Esophagus squamous epithelium (tissue), 4 donors: ENCODE results near the gene SLC27A5.

Experiments
- POLR2A ChIP-seq, 4 donors: fragments of 450-650 bp; IDR thresholded peaks; one replicate each; pipeline ENCODE4 v1.6.1; 2017; ENCODE audit warnings: antibody characterized with exemption in 4 of 4, mild to moderate bottlenecking in 4 of 4, moderate library complexity in 3 of 4
- TF ChIP-seq, protein P1 (sequence below), 6 experiments: fragments of 450-650 bp in 4 of 6; fragments of 200-600 bp in 2 of 6; sonication (generic) in 2 of 6; IDR thresholded peaks; one replicate each; pipeline ENCODE4 v1.5.1; 2016 to 2019; ENCODE audit warnings: antibody characterized with exemption in 6 of 6, mild to moderate bottlenecking in 4 of 6, moderate library complexity in 4 of 6

DNA sequence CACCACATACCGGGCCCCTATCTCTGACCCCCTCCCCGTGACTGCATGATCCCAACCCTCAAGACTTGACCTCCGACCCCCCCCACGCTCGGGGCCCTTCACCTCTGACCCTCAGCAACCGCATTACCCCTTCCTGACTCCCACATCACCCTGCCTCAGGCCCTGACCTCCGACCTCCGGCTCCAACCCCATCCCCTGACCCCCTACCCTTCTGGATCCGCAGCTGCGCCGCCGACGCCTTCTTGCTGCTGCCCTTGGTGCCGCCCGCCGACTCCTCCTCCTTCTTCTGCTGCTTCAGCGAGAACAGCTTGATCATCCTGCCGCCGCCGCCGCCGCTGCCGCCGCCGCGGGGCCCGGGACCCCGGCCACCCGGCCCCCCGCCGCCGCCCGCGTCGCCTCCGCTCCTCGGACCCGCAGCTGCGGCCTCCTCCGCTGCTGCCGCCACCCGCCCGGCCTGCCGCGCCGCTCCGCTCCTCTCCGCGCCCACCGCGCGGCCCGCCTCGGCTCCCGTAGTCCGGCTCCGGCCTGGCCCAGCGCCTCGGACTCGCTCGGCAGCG, 46.4 kb upstream of the SLC27A5 start, which contains the start of gene UBE2M:
- no peak for TF ChIP-seq POLR2A (IDR thresholded peaks at IDR 0.05)
- TF ChIP-seq, protein P1, sequence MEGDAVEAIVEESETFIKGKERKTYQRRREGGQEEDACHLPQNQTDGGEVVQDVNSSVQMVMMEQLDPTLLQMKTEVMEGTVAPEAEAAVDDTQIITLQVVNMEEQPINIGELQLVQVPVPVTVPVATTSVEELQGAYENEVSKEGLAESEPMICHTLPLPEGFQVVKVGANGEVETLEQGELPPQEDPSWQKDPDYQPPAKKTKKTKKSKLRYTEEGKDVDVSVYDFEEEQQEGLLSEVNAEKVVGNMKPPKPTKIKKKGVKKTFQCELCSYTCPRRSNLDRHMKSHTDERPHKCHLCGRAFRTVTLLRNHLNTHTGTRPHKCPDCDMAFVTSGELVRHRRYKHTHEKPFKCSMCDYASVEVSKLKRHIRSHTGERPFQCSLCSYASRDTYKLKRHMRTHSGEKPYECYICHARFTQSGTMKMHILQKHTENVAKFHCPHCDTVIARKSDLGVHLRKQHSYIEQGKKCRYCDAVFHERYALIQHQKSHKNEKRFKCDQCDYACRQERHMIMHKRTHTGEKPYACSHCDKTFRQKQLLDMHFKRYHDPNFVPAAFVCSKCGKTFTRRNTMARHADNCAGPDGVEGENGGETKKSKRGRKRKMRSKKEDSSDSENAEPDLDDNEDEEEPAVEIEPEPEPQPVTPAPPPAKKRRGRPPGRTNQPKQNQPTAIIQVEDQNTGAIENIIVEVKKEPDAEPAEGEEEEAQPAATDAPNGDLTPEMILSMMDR (IDR thresholded peaks at IDR 0.05): no peak
